GM12865 (cell line): ENCODE data around the gene TAS2R46.

ENCODE experiments used
- DNase-seq: peaks from one replicate; pipeline ENCODE4 v3.0.0; 2010; ENCODE audit warnings: low read depth
- H3K4me3 ChIP-seq: 2 replicates; pipeline ENCODE4 v1.5.1; 2011; ENCODE audit warnings: mild to moderate bottlenecking, low read depth, low read length, control low read depth
- CTCF ChIP-seq: IDR thresholded peaks from 2 replicates; pipeline ENCODE4 v1.5.1; 2011; ENCODE audit warnings: low read length, control low read depth, low read depth, inconsistent platforms; ENCODE audit not compliant: insufficient read depth; ENCODE audit errors: missing control alignments

TAS2R46 gene

GRCh38 chr12:11089246-11089645 lies 27.2 kb upstream of the TAS2R46 start:
- TF ChIP-seq CTCF = no peak
- no peak for DNase-seq
- no peak overlapping the region for H3K4me3 ChIP-seq

GRCh38 chr12:11085419-11085818 lies 23.3 kb upstream of the TAS2R46 start:
- no peak overlapping the region for H3K4me3 ChIP-seq
- no peak for TF ChIP-seq CTCF
- DNase-seq = no peak

GRCh38 chr12:11081987-11082386 lies 19.9 kb upstream of the TAS2R46 start:
- no peak for DNase-seq
- no peak overlapping the region for H3K4me3 ChIP-seq
- TF ChIP-seq CTCF = no peak

DNA sequence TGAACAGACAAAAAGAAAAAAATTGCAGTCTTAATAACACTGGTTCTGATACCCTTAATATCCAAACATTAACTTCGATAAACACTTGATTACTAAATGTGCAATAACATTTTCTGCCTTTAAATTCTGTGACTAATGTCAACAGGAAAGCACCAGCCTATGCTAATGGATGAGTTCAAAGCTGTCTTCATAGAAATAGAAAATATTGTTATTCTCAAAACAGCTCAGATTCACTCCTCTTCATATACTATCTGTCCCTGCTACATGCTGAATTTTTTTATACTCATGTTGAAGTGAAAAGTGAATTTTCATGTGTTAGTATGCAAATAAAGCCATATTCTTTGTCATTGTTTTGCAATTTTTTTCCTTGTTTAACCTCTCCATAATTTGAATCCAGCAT lies 16.2 kb upstream of the TAS2R46 start:
- DNase-seq = no peak
- no peak for TF ChIP-seq CTCF
- no peak overlapping the region for H3K4me3 ChIP-seq

DNA sequence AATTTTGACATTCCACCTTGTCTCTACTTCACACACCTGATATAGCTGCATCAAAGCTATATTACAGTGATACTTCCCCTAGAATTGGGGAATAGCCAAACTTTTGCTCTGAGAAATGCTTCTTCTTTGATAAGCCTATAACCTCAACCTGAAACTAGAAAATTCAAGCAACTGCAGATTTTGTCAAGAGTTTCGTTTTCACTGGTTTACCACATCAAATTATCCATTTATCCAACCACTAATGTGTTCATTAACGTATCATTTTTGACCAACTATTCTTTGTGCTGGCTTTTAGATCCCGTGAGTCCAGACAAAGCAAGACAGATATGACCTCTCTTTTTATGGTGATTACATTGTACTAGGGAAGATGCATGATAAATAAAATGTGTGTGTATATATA lies 13.5 kb upstream of the TAS2R46 start:
- DNase-seq = no peak
- no peak overlapping the region for H3K4me3 ChIP-seq
- TF ChIP-seq CTCF = no peak

- H3K4me3 ChIP-seq = no peak overlapping the region
- TF ChIP-seq CTCF = no peak
- DNase-seq = no peak
Measured at GRCh38 chr12:11071414-11071813, 9.3 kb upstream of the TAS2R46 start.

GRCh38 chr12:11070999-11071398 lies 8.9 kb upstream of the TAS2R46 start:
- DNase-seq = no peak
- no peak for TF ChIP-seq CTCF
- no peak overlapping the region for H3K4me3 ChIP-seq
